ENCODE data around the gene DDX10.
"Not testable (repeated sequence)": the region's sequence is repeated elsewhere in the genome, so short reads cannot be mapped to it uniquely, and the experiment has no call there.

DDX10 gene

DNA sequence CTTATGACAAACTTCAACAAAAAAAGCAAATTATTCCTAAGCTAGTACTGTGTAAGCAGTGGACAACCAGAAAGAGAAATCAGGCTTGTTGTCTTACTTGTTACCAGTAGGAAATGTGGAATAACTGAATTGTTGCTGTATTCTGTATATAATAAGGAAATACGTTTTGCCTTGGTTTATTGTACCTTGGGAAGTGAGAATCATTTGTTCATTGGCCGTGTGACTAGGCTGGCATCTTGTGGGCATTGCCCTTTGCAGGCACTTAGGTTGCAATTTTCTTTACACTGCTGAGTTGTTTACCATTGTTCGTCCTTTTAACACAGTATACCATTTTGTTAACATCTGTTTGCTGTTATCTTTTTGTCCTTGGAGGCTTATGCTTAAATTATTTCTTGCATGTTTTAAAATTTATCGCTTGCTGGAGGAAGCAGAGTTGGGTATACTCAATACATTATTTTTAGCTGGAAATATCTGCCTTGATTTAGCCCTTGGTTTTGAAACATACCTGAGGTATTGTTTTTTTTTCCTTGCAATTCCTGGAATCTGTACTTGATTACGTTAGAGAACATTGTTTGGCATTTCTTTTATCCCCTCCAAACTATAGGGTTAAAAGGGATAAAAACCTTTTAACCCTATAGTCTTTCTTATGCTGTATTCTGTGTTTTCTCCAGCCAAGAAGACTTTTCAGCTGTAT is 109.3 kb downstream of the DDX10 start:
- DNase-seq (ENCODE audit: low spot score) = no peak

- no peak for DNase-seq (ENCODE audit: low spot score)
Measured at GRCh38 chr11:108775324-108775723, 110.5 kb downstream of the DDX10 start.

GRCh38 chr11:108779147-108779546 is 114.3 kb downstream of the DDX10 start:
- DNase-seq (ENCODE audit: low spot score) = not testable (repeated sequence)

- DNase-seq (ENCODE audit: low spot score) = peak; percentile 5
Measured at GRCh38 chr11:108780119-108780518, 115.2 kb downstream of the DDX10 start.

GRCh38 chr11:108781946-108782345 is 117.1 kb downstream of the DDX10 start:
- no peak for DNase-seq (ENCODE audit: low spot score)

- DNase-seq (ENCODE audit: low spot score) = no peak
Measured at GRCh38 chr11:108786281-108786990, 121.6 kb downstream of the DDX10 start.

DNA sequence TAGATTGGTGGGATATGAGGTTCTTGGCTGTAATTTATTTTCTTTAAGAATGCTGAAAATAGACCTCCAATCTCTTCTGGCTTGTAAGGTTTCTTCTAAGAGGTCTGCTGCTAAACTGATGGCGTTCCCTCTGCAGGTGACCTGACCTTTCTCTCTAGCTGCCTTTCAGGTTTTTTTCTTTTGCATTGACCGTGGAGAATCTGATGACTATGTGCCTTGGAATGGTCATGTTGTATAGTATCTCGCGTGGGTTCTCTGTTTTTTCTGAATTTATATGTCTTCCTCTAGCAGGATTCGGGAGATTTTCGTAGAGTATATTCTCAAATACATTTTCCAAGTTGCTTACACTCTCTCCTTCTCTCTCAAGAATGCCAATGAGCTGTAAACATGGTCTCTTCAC is 122.2 kb downstream of the DDX10 start:
- no peak for DNase-seq (ENCODE audit: low spot score)

- DNase-seq (ENCODE audit: low spot score) = peak; percentile 23
Measured at GRCh38 chr11:108788565-108789199, 123.8 kb downstream of the DDX10 start.

- DNase-seq (ENCODE audit: low spot score) = no peak
Measured at GRCh38 chr11:108790501-108791299, 125.8 kb downstream of the DDX10 start.

DNA sequence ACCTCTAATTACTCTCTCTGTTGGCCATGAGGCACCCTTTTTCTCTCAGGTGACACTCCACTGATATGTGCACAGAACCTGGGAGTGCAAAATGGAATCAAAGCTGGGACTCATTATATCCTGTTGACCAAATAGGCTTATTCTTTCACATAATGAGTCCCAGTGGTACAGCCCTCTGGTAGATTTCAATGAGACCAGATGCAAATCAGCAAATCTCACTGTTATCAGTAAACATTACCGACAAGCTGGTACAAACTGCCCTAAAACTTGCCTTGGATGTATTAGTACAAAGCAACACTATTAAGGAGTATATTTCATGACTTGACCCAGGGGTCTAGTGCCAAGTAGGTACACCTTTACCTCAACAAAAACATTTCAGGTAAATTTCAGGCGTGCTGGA is 128.3 kb downstream of the DDX10 start:
- no peak for DNase-seq (ENCODE audit: low spot score)

DNA sequence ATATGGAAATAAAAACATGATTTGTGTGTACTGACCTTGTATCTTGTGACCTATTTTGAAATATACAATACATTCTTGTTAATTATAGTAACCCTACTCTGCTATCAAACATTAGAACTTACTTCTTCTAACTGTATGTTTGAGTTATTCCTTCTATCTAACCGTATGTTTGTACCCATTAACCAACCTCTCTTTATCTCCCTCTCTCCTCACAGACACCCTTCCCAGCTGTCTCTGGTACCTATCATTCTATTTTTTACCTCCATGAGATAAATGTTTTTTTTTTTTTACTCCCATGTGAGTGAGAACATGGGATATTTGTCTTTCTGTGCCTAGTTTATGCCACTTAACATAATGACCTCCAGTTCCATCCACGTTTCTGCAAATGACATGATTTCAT is 128.7 kb downstream of the DDX10 start:
- DNase-seq (ENCODE audit: low spot score) = no peak

- no peak for DNase-seq (ENCODE audit: low spot score)
Measured at GRCh38 chr11:108796551-108796950, 131.7 kb downstream of the DDX10 start.

DNA sequence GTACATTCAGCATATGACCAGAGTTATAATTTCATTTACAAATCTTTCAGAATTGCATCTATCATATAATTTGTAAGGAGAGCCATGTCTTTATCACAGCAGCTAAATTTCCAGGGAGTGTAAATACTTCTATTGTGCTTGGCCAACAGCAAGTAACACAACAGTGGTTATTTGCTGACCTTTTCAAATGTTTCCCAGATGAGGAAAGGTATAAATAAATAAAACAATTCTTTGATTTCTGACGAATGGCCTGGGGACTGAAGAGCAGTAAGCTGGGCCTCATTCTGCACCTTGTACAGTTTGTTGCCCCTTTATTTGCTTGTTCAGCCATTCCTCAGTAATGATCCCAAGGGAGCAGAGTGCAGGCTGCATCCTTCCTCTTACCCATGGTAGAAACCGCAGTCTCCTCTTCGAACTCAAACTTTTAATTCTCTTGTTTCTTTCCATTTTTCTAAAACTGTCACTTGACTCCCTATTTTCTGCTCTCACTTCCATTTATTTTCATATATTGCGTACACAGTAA is 132.8 kb downstream of the DDX10 start:
- no peak for DNase-seq (ENCODE audit: low spot score)

GRCh38 chr11:108802492-108802891 is 137.6 kb downstream of the DDX10 start:
- DNase-seq (ENCODE audit: low spot score) = no peak

DNA sequence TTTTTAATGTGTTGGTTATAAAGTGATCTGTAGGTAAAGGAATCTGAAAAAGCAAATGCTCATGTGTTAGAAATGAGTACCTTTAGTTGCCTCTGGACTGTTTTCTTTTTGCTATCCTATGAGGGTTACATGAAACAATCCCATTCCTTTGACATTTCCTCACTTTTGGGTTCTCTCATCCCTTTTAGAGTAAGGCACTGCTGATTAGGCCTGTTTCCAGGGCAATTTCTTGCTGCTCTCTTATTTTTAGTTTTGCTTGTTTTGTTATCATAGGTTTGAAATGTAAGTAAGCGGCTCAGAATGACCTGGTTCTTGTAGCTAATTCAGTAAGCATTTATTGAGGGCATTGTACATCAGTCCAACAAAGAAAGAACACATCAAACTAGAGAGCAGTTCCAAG is 138.9 kb downstream of the DDX10 start:
- no peak for DNase-seq (ENCODE audit: low spot score)

DNA sequence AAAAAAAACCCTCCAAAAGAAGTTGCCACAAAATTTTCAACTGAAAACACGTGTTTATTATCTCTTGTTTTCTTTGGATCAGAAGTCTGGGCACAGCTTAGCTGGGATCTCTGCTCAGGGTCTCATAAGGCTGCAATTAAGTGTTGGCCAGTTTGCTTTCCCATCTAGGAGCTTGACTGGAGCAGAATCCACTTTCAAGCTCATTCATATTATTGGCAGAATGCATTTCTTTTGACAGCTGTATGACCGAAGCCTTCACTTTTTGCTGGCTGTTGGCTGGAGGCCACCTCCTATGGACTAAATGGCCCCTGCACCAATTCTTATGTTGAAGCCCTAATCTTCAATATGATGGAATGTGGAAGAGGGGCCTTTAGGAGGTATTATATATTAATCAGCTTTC is 139.6 kb downstream of the DDX10 start:
- no peak for DNase-seq (ENCODE audit: low spot score)

DNA sequence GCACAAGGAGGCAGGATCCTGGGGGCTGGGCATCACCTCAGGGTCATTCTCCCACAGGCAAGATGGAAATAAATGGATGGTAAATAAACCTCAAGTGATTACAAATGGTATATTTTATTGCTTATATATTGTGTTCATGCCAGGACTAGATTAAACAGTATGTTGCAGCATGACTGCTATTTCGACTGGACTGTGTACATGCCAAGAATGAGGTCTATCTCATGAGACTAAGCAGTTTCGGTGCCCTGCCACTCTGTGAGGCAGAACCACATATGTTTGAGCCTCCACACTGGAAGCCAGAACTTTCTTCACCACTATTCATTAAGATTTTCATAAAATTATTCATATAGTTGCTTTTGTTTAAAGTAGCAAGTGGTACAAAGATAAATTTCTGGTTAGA is 140.2 kb downstream of the DDX10 start:
- DNase-seq (ENCODE audit: low spot score) = no peak

DNA sequence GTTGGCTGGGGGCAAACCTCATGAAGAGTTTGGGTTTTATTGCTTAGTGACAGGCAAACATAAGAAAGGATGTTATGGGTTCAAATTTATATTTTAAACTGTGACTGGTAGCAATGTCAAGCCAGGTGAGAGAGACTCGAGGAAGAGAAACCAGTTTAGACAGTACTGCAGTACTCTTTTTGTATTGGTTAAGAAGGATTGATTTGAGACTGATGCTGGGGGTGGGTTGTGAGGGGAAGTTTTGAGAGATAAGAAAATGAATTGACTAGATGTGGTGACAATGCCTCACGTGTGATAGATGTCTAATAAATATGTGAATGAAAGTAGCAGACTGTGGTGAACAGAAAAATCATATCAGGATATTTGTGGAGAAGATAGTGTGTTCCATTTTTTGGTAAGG is 142.4 kb downstream of the DDX10 start:
- DNase-seq (ENCODE audit: low spot score) = no peak

DNA sequence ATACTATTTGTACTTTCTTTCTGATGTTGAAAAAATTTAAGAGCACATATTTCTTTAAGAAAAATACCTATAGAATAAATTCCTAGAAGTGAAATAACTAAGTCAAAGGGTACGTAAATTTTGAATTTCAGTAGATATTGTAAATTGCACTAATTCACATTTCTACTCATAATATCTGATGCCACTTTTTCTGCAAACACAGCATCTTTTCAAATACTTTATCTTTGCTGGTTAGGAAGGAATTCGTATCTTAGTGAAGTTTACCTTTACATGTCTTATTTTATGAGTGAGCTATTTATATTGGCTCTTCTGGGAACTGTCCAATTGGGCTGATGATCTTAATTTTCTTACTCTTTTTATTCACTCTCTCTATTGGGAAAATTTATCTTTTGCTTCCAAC is 148.2 kb downstream of the DDX10 start:
- no peak for DNase-seq (ENCODE audit: low spot score)

GRCh38 chr11:108817976-108818375 is 153.1 kb downstream of the DDX10 start:
- DNase-seq (ENCODE audit: low spot score) = no peak

- no peak for DNase-seq (ENCODE audit: low spot score)
Measured at GRCh38 chr11:108818971-108819370, 154.1 kb downstream of the DDX10 start.

DNA sequence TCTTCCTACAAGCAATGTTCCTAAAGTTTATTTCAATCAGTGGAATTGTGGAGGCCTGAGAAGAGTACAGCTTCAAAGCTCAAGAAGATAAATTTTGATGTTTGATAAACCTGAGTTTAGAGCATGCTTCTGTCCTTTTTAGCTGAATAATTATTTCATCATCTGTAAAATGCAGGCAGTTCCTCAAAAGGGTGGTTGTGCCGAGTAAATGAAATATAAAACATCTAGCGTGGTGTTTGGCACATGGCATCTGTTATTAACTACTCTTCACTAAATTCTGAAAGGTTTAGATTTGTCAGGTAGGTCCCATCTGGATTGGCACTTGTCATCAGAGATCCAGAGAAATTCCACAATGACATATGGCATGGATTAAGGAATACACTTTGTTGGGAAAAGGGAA is 155.1 kb downstream of the DDX10 start:
- DNase-seq (ENCODE audit: low spot score) = no peak
